GM23338 (cell line): ENCODE data around the gene HHATL. TPM values are rescaled to one million over a fixed set of nuclear protein-coding genes. Genes with fewer than 3 reads are reported as not detected.

Experiments
- ATAC-seq: fragments of 200-7000 bp; cut with Tn5 transposase; 3 replicates; pipeline ENCODE4 v1.9.1; 2020
- DNase-seq: peaks from one replicate; pipeline ENCODE4 v3.0.0-alpha.2; 2015; ENCODE audit warnings: low spot score
- H2AFZ ChIP-seq: fragments of 200-600 bp; sonication (generic); 2 replicates; pipeline ENCODE4 v1.8.0; 2016; ENCODE audit warnings: antibody characterized with exemption, mild to moderate bottlenecking, moderate library complexity
- H3F3A ChIP-seq: fragments of 200-600 bp; sonication (generic); replicated peaks from 2 replicates; pipeline ENCODE4 v1.8.0; 2017; ENCODE audit warnings: antibody characterized with exemption, mixed run types, low read depth
- H3K27ac ChIP-seq: fragments of 200-600 bp; sonication (generic); 2 replicates; pipeline ENCODE4 v1.6.1; 2016; ENCODE audit warnings: low read depth
- H3K27me3 ChIP-seq: fragments of 200-600 bp; sonication (generic); 2 replicates; pipeline ENCODE4 v1.8.0; 2016; ENCODE audit warnings: mild to moderate bottlenecking, mixed run types, moderate library complexity; ENCODE audit not compliant: insufficient read depth
- H3K36me3 ChIP-seq: fragments of 200-600 bp; sonication (generic); 2 replicates; pipeline ENCODE4 v1.8.0; 2016; ENCODE audit warnings: mild to moderate bottlenecking; ENCODE audit not compliant: insufficient read depth
- H3K4me1 ChIP-seq: fragments of 200-600 bp; sonication (generic); 2 replicates; pipeline ENCODE4 v1.8.0; 2016; ENCODE audit warnings: mild to moderate bottlenecking, moderate library complexity; ENCODE audit not compliant: insufficient read depth
- H3K4me2 ChIP-seq: fragments of 200-600 bp; sonication (generic); 2 replicates; pipeline ENCODE4 v1.7.1; 2017; ENCODE audit warnings: mixed run types
- H3K4me3 ChIP-seq: fragments of 200-600 bp; sonication (generic); 2 replicates; pipeline ENCODE4 v1.6.1; 2016; ENCODE audit warnings: mixed run types
- H3K79me2 ChIP-seq: fragments of 200-600 bp; sonication (generic); replicated peaks from 2 replicates; pipeline ENCODE4 v1.8.0; 2017; ENCODE audit warnings: mild to moderate bottlenecking; ENCODE audit not compliant: insufficient read depth
- H3K9me2 ChIP-seq: fragments of 200-600 bp; sonication (generic); 2 replicates; pipeline ENCODE4 v1.8.0; 2017; ENCODE audit not compliant: insufficient read depth
- H4K20me1 ChIP-seq: fragments of 200-600 bp; sonication (generic); replicated peaks from 2 replicates; pipeline ENCODE4 v1.8.0; 2017; ENCODE audit warnings: mild to moderate bottlenecking; ENCODE audit not compliant: insufficient read depth
- H3K27ac Mint-ChIP-seq: 2 replicates; pipeline ENCODE4 v1.8.0; 2020; ENCODE audit warnings: inconsistent platforms, mild to moderate bottlenecking, moderate library complexity, mixed read lengths
- H3K27me3 Mint-ChIP-seq: 3 replicates; pipeline ENCODE4 v1.8.0; 2022; ENCODE audit warnings: low read depth, mild to moderate bottlenecking, moderate library complexity, mixed read lengths, inconsistent platforms; ENCODE audit not compliant: insufficient read depth, poor library complexity
- H3K36me3 Mint-ChIP-seq: 3 replicates; pipeline ENCODE4 v1.8.0; 2021; ENCODE audit warnings: low read depth, mild to moderate bottlenecking, inconsistent platforms, moderate library complexity, mixed read lengths
- H3K4me1 Mint-ChIP-seq: 3 replicates; pipeline ENCODE4 v1.8.0; 2020; ENCODE audit warnings: mild to moderate bottlenecking, inconsistent platforms, mixed read lengths
- H3K4me3 Mint-ChIP-seq: 3 replicates; pipeline ENCODE4 v1.8.0; 2021; ENCODE audit warnings: moderate library complexity, mild to moderate bottlenecking, inconsistent platforms, mixed read lengths
- H3K9me3 Mint-ChIP-seq: 3 replicates; pipeline ENCODE4 v1.8.0; 2020; ENCODE audit warnings: moderate library complexity, mild to moderate bottlenecking, inconsistent platforms, mixed read lengths
- EZH2 ChIP-seq: fragments of 200-600 bp; sonication (generic); IDR thresholded peaks from one replicate; pipeline ENCODE4 v1.8.0; 2017; ENCODE audit warnings: antibody characterized with exemption, mild to moderate bottlenecking, low read depth; ENCODE audit not compliant: unreplicated experiment
- EZH2phosphoT487 ChIP-seq: fragments of 200-600 bp; sonication (generic); IDR thresholded peaks from one replicate; pipeline ENCODE4 v1.8.1; 2018; ENCODE audit warnings: antibody characterized with exemption; ENCODE audit not compliant: unreplicated experiment
- POLR2AphosphoS5 ChIP-seq: IDR thresholded peaks from 2 replicates; pipeline ENCODE4 v1.6.1; 2016; ENCODE audit warnings: antibody characterized with exemption, low read depth
- STAT1 ChIP-seq: IDR thresholded peaks from one replicate; pipeline ENCODE4 v1.6.1; 2016; ENCODE audit warnings: antibody characterized with exemption; ENCODE audit not compliant: unreplicated experiment
- ZNF114 ChIP-seq: fragments of 250-450 bp; sonication (Bioruptor Pico); IDR thresholded peaks from 2 replicates; pipeline ENCODE4 v1.5.0; 2020; ENCODE audit warnings: mild to moderate bottlenecking, moderate library complexity
- ZNF331 ChIP-seq: fragments of 250-450 bp; sonication (Bioruptor Pico); IDR thresholded peaks from 2 replicates; pipeline ENCODE4 v1.5.0; 2020; ENCODE audit warnings: low read depth, mild to moderate bottlenecking, moderate library complexity
- polyA plus RNA-seq: library from polyadenylated mRNA; unstranded; fragments of >200 nt; fragmentation: Nextera tagmentation; extraction: Ambion mirVana; gene quantifications from 2 replicates; pipeline ENCODE4 v1.2.1, GENCODE V29; 2016
- total RNA-seq: library from RNA; depleted of rRNA; stranded (reverse); fragments of >200 nt; shearing (Covaris generic); gene quantifications from 2 replicates; pipeline ENCODE4 v1.2.3, GENCODE V29; 2014
- TF ChIP-seq, protein P1 (sequence below): fragments of 250-450 bp; sonication (Bioruptor Pico); IDR thresholded peaks from 2 replicates; pipeline ENCODE4 v1.5.0; 2020; ENCODE audit warnings: mild to moderate bottlenecking, moderate library complexity
- TF ChIP-seq, protein P2 (sequence below), 2 experiments: fragments of 200-600 bp in 1 of 2; sonication (generic) in 1 of 2; conservative IDR thresholded peaks; 2 replicates each; pipeline versions ENCODE4 v1.5.1 to v1.6.1; 2016 to 2017; ENCODE audit warnings: antibody characterized with exemption in 2 of 2, low read depth in 2 of 2, mild to moderate bottlenecking in 2 of 2, moderate library complexity in 1 of 2

Gene HHATL
- total and polyA plus RNA-seq, 2 experiments from 2014 or later = not detected

- TF ChIP-seq, protein P1, sequence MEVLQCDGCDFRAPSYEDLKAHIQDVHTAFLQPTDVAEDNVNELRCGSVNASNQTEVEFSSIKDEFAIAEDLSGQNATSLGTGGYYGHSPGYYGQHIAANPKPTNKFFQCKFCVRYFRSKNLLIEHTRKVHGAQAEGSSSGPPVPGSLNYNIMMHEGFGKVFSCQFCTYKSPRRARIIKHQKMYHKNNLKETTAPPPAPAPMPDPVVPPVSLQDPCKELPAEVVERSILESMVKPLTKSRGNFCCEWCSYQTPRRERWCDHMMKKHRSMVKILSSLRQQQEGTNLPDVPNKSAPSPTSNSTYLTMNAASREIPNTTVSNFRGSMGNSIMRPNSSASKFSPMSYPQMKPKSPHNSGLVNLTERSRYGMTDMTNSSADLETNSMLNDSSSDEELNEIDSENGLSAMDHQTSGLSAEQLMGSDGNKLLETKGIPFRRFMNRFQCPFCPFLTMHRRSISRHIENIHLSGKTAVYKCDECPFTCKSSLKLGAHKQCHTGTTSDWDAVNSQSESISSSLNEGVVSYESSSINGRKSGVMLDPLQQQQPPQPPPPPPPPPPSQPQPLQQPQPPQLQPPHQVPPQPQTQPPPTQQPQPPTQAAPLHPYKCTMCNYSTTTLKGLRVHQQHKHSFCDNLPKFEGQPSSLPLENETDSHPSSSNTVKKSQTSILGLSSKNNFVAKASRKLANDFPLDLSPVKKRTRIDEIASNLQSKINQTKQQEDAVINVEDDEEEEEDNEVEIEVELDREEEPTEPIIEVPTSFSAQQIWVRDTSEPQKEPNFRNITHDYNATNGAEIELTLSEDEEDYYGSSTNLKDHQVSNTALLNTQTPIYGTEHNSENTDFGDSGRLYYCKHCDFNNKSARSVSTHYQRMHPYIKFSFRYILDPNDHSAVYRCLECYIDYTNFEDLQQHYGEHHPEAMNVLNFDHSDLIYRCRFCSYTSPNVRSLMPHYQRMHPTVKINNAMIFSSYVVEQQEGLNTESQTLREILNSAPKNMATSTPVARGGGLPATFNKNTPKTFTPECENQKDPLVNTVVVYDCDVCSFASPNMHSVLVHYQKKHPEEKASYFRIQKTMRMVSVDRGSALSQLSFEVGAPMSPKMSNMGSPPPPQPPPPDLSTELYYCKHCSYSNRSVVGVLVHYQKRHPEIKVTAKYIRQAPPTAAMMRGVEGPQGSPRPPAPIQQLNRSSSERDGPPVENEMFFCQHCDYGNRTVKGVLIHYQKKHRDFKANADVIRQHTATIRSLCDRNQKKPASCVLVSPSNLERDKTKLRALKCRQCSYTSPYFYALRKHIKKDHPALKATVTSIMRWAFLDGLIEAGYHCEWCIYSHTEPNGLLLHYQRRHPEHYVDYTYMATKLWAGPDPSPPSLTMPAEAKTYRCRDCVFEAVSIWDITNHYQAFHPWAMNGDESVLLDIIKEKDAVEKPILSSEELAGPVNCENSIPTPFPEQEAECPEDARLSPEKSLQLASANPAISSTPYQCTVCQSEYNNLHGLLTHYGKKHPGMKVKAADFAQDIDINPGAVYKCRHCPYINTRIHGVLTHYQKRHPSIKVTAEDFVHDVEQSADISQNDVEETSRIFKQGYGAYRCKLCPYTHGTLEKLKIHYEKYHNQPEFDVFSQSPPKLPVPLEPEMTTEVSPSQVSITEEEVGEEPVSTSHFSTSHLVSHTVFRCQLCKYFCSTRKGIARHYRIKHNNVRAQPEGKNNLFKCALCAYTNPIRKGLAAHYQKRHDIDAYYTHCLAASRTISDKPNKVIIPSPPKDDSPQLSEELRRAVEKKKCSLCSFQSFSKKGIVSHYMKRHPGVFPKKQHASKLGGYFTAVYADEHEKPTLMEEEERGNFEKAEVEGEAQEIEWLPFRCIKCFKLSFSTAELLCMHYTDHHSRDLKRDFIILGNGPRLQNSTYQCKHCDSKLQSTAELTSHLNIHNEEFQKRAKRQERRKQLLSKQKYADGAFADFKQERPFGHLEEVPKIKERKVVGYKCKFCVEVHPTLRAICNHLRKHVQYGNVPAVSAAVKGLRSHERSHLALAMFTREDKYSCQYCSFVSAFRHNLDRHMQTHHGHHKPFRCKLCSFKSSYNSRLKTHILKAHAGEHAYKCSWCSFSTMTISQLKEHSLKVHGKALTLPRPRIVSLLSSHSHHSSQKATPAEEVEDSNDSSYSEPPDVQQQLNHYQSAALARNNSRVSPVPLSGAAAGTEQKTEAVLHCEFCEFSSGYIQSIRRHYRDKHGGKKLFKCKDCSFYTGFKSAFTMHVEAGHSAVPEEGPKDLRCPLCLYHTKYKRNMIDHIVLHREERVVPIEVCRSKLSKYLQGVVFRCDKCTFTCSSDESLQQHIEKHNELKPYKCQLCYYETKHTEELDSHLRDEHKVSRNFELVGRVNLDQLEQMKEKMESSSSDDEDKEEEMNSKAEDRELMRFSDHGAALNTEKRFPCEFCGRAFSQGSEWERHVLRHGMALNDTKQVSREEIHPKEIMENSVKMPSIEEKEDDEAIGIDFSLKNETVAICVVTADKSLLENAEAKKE (CRISPR knock-in tag) = no peak
- no peak for TF ChIP-seq STAT1
Observed at GRCh38 chr3:42717306-42717705, 14.7 kb upstream of the HHATL start (continued).

GRCh38 chr3:42714171-42714852 is 11.7 kb upstream of the HHATL start:
- no peaks in the 10 kb centered on the region for H3K36me3 Mint-ChIP-seq
- H3K9me2 ChIP-seq = no peaks in the 10 kb centered on the region
- no peak overlapping the region for H2AFZ ChIP-seq
- no peak overlapping the region for H3K4me3 Mint-ChIP-seq
- no peak for TF ChIP-seq EZH2
- TF ChIP-seq ZNF331 = no peak
- TF ChIP-seq POLR2AphosphoS5 = no peak
- TF ChIP-seq ZNF114 = no peak
- TF ChIP-seq, protein P2, sequence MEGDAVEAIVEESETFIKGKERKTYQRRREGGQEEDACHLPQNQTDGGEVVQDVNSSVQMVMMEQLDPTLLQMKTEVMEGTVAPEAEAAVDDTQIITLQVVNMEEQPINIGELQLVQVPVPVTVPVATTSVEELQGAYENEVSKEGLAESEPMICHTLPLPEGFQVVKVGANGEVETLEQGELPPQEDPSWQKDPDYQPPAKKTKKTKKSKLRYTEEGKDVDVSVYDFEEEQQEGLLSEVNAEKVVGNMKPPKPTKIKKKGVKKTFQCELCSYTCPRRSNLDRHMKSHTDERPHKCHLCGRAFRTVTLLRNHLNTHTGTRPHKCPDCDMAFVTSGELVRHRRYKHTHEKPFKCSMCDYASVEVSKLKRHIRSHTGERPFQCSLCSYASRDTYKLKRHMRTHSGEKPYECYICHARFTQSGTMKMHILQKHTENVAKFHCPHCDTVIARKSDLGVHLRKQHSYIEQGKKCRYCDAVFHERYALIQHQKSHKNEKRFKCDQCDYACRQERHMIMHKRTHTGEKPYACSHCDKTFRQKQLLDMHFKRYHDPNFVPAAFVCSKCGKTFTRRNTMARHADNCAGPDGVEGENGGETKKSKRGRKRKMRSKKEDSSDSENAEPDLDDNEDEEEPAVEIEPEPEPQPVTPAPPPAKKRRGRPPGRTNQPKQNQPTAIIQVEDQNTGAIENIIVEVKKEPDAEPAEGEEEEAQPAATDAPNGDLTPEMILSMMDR (conservative IDR thresholded peaks at IDR 0.05; ENCODE audit: low read depth in 2 of 2) = no peak
- TF ChIP-seq EZH2phosphoT487 = no peak
- H3K4me2 ChIP-seq = no peak overlapping the region
- H3K4me1 Mint-ChIP-seq = no peaks in the 10 kb centered on the region; the same call in 2 of the 3 replicates
- H3K27ac ChIP-seq = no peak overlapping the region
- no peaks in the 10 kb centered on the region for H3K79me2 ChIP-seq
- no peak overlapping the region for H3K4me3 ChIP-seq
- DNase-seq (no peak), ATAC-seq (no peak)
- H3K4me1 ChIP-seq = no peaks in the 10 kb centered on the region
- no peaks in the 10 kb centered on the region for H3K36me3 ChIP-seq
- no peaks in the 10 kb centered on the region for H3K27me3 ChIP-seq
- no peak overlapping the region for H3K27ac Mint-ChIP-seq
- H3K9me3 Mint-ChIP-seq = no peaks in the 10 kb centered on the region
- no peaks in the 10 kb centered on the region for H4K20me1 ChIP-seq
- peaks cover 5% of the 10 kb centered on the region for H3K27me3 Mint-ChIP-seq
- H3F3A ChIP-seq = no peaks in the 10 kb centered on the region
